MM.1S (cell line): ENCODE results near the gene SLU7.

Source experiments
- CTCF ChIP-seq: fragments of 300-600 bp; sonication (generic); IDR thresholded peaks from 2 replicates; pipeline ENCODE4 v1.5.1; 2016; ENCODE audit warnings: antibody characterized with exemption, low read length, mixed read lengths
- EZH2 ChIP-seq: fragments of 300-600 bp; sonication (generic); optimal IDR thresholded peaks from 2 replicates; pipeline ENCODE3; 2017; ENCODE audit warnings: low read depth, mild to moderate bottlenecking, antibody characterized with exemption, low read length, mixed read lengths

GRCh38 chr5:160468363-160468975 is 49.6 kb upstream of the SLU7 start:
- TF ChIP-seq CTCF = no peak
- no peak for TF ChIP-seq EZH2
